Prostate gland (tissue), 2 donors: ENCODE data around the gene ABHD2. TPM values are rescaled to one million over a fixed set of nuclear protein-coding genes. Genes with fewer than 3 reads are reported as not detected.
A peak's percentile ranks its signal among the peaks of the same experiment; 100 is the strongest.

ENCODE experiments used
- DNase-seq: peaks from one replicate; pipeline ENCODE4 v3.0.0-alpha.2; 2019; ENCODE audit warnings: low spot score
- H3K27ac ChIP-seq, 2 donors: fragments of 200-600 bp; sonication (generic); 2 replicates each; pipeline ENCODE4 v1.5.1; 2017 to 2019
- H3K27me3 ChIP-seq: fragments of 200-600 bp; sonication (generic); replicated peaks from 2 replicates; pipeline ENCODE4 v1.5.1; 2019; ENCODE audit not compliant: insufficient read depth
- H3K36me3 ChIP-seq, 2 donors: fragments of 200-600 bp; sonication (generic); 1 replicate in 1 of 2; 2 replicates in 1 of 2; pipeline versions ENCODE4 v1.5.1 to v1.8.1; 2017 to 2019
- H3K4me1 ChIP-seq: fragments of 200-600 bp; sonication (generic); replicated peaks from 2 replicates; pipeline ENCODE4 v1.5.1; 2019
- H3K4me3 ChIP-seq, 2 donors: fragments of 200-600 bp; sonication (generic); 2 replicates each; pipeline ENCODE4 v1.5.1; 2017 to 2019
- H3K9me3 ChIP-seq: fragments of 200-600 bp; sonication (generic); 2 replicates; pipeline ENCODE4 v1.5.1; 2017
- POLR2A ChIP-seq: fragments of 450-650 bp; IDR thresholded peaks from one replicate; pipeline ENCODE4 v1.6.1; 2016; ENCODE audit warnings: antibody characterized with exemption, mild to moderate bottlenecking
- POLR2AphosphoS5 ChIP-seq: sonication (generic); formaldehyde crosslinking; IDR thresholded peaks from one replicate; pipeline ENCODE4 v1.6.1; 2017; ENCODE audit warnings: antibody characterized with exemption
- WGBS: methylation state at CpG from one replicate; pipeline ENCODE4 v1.1.5; 2018; 5-methylcytosine and 5-hydroxymethylcytosine counted together
- intact Hi-C: fragments of 100-400 bp; cut with DNase I; formaldehyde crosslinking; loops from one replicate; pipeline ENCODE4 v1.14.2; 2022
- total RNA-seq, 2 donors: library from RNA; depleted of rRNA; stranded (reverse); fragments of >200 nt; gene quantifications; one replicate each; pipeline ENCODE4 v1.1.0, GENCODE V29; 2016
- TF ChIP-seq, protein P1 (sequence below), 4 experiments: fragments of 200-600 bp in 2 of 4; fragments of 450-650 bp in 2 of 4; sonication (generic) in 2 of 4; IDR thresholded peaks; 1 replicate in 3 of 4; 2 replicates in 1 of 4; pipeline ENCODE4 v1.5.1; 2016 to 2019; ENCODE audit warnings: antibody characterized with exemption in 4 of 4, mild to moderate bottlenecking in 2 of 4, moderate library complexity in 2 of 4

ABHD2 gene
- total RNA-seq, 2 donors from 2014 or later: 111 to 253 TPM

GRCh38 chr15:89174476-89174875 is 86.2 kb downstream of the ABHD2 start:
- DNase-seq: peak; percentile 60
- Histone ChIP-seq H3K27me3 (no peaks in the 10 kb centered on the region), H3K4me1 (peaks cover 3% of the 10 kb centered on the region), H3K27ac (no peak overlapping the region), H3K4me3 (no peak overlapping the region), H3K9me3 (no peaks in the 10 kb centered on the region), H3K36me3 (peaks cover 5% of the 10 kb centered on the region in 2 donors)
- intact Hi-C loops: loop anchor here (5.0 kb wide), 1 partner anchor 37 kb away; no protein-coding TSS in a partner anchor
- TF ChIP-seq POLR2A: no peak
- TF ChIP-seq POLR2AphosphoS5: peak; percentile 58
- WGBS: 25% methylated on average over 5 of the region's 5 CpGs

DNA sequence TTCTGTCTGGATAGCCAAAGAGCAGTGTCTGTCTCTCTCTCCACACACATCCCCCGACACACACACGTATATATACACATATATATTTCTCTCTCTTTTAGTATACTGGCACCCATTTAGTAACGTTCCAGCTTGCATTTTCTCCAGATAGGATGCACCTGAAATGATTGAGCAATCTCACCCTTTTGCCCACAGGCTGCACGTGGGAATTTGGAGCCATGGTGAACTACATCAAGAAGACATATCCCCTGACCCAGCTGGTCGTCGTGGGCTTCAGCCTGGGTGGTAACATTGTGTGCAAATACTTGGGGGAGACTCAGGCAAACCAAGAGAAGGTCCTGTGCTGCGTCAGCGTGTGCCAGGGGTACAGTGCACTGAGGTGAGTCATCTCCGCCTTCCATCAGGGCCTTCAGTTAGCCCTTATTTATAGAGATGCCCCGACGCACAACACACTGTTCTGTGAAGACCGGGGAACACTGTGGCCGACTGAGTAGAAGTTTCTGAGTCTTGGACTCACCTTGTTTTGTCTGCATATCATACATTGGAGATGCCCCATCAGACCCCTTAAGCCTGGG is 87.4 kb downstream of the ABHD2 start:
- 82% methylated on average over 13 of the region's 13 CpGs for WGBS
- Histone ChIP-seq H3K9me3 (no peaks in the 10 kb centered on the region), H3K4me1 (peaks cover 3% of the 10 kb centered on the region), H3K27me3 (no peaks in the 10 kb centered on the region), H3K27ac (no peak overlapping the region), H3K4me3 (no peak overlapping the region), H3K36me3 (peaks cover 5% of the 10 kb centered on the region in 2 donors)
- intact Hi-C loops: loop anchor here (2.0 kb wide), 2 partner anchors 117 to 271 kb away; no protein-coding TSS in a partner anchor
- TF ChIP-seq, protein P1, sequence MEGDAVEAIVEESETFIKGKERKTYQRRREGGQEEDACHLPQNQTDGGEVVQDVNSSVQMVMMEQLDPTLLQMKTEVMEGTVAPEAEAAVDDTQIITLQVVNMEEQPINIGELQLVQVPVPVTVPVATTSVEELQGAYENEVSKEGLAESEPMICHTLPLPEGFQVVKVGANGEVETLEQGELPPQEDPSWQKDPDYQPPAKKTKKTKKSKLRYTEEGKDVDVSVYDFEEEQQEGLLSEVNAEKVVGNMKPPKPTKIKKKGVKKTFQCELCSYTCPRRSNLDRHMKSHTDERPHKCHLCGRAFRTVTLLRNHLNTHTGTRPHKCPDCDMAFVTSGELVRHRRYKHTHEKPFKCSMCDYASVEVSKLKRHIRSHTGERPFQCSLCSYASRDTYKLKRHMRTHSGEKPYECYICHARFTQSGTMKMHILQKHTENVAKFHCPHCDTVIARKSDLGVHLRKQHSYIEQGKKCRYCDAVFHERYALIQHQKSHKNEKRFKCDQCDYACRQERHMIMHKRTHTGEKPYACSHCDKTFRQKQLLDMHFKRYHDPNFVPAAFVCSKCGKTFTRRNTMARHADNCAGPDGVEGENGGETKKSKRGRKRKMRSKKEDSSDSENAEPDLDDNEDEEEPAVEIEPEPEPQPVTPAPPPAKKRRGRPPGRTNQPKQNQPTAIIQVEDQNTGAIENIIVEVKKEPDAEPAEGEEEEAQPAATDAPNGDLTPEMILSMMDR (IDR thresholded peaks at IDR 0.05): no peak
- TF ChIP-seq POLR2AphosphoS5 (no peak), POLR2A (no peak)
- DNase-seq: no peak

DNA sequence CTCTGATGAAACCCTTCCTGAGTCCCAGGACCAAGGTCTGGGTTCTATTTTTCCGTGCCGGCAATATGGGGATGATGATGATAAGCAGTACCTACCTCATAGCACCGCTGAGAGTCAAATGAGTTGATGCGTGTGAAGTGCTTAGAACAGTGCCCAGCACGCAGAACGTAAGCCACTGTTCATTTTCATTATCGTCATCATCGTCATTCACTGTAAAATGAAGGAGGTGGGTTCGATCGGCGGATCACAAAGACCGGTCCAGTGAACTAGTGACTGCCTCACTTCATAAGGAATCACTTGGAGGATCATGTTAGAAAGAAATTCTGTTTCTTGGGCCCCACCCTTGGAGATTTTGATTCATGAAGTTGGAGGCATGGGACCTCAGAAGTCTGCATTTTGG is 88.9 kb downstream of the ABHD2 start:
- TF ChIP-seq POLR2AphosphoS5: no peak
- TF ChIP-seq, protein P1 (IDR thresholded peaks at IDR 0.05): no peak
- no peak for TF ChIP-seq POLR2A
- intact Hi-C loops: loop anchor here (2.0 kb wide), 2 partner anchors 118 to 272 kb away; no protein-coding TSS in a partner anchor
- peaks cover 5% of the 10 kb centered on the region in 2 donors for H3K36me3 ChIP-seq
- H3K27me3 ChIP-seq: no peaks in the 10 kb centered on the region
- H3K4me1 ChIP-seq: peaks cover 3% of the 10 kb centered on the region
- H3K9me3 ChIP-seq: no peaks in the 10 kb centered on the region
- WGBS: 97% methylated on average over 12 of the region's 12 CpGs
- no peak for DNase-seq
- H3K27ac ChIP-seq: no peak overlapping the region
- H3K4me3 ChIP-seq: no peak overlapping the region

GRCh38 chr15:89177633-89178306 is 89.5 kb downstream of the ABHD2 start:
- Histone ChIP-seq H3K4me3 (no peak overlapping the region), H3K9me3 (no peaks in the 10 kb centered on the region), H3K27me3 (no peaks in the 10 kb centered on the region), H3K4me1 (peaks cover 3% of the 10 kb centered on the region), H3K36me3 (peaks cover 5% of the 10 kb centered on the region in 2 donors), H3K27ac (no peak overlapping the region)
- DNase-seq: peak; percentile 64
- WGBS: 7% methylated on average over 6 of the region's 6 CpGs
- intact Hi-C loops: loop anchor here (2.0 kb wide), 2 partner anchors 119 to 273 kb away; no protein-coding TSS in a partner anchor
- TF ChIP-seq POLR2A (no peak), POLR2AphosphoS5 (peak; percentile 47)
- TF ChIP-seq, protein P1 (IDR thresholded peaks at IDR 0.05): peak; percentile 75 to 88 (median 87)

DNA sequence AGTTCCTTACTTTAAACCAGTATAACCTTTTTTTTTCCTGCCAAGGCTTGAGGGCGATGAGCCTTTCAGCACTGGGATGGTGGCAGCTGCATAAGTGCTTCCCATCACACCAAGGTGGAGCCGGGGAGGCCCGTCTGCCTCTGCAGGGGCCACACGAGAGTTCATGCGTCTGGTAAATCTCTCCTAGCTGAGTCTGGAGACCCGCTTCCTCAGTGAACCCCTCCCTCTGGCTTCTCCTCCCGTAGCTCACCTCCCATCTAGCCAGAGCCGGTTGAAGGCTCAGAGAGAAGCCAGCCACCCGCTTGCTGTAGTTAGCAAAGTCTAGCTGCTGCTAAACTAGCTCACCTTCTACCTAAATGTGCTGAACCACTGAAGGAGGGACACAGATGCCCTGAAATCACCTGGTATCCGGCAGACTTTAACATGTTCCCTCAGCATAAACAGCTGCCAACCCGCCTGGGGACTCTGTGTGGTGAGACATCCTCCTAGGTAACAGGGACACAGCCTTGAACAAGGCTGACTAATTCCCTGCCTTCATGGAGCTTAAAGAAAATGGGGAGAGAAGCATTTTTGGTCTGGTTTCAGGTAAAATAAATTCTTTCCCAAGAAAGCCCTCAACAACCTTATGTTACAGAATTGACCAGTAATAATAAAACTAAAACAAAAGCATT is 90.2 kb downstream of the ABHD2 start:
- intact Hi-C loops: no loop called here
- Histone ChIP-seq H3K27me3 (no peaks in the 10 kb centered on the region), H3K4me1 (peaks cover 3% of the 10 kb centered on the region), H3K36me3 (peaks cover 5% of the 10 kb centered on the region in 2 donors), H3K27ac (no peak overlapping the region), H3K9me3 (no peaks in the 10 kb centered on the region), H3K4me3 (no peak overlapping the region)
- WGBS: 88% methylated on average over 11 of the region's 11 CpGs
- no peak for DNase-seq
- TF ChIP-seq POLR2AphosphoS5: no peak
- TF ChIP-seq, protein P1 (IDR thresholded peaks at IDR 0.05): no peak
- TF ChIP-seq POLR2A: no peak
